ENCODE data around the gene TMEM26. TPM values are rescaled to one million over a fixed set of nuclear protein-coding genes. Genes with fewer than 3 reads are reported as not detected.

Gene TMEM26
- polyA plus RNA-seq, 2 of the 4 experiments (the other 2 are of a cell fraction), result 0.03 to 0.10 TPM

DNA sequence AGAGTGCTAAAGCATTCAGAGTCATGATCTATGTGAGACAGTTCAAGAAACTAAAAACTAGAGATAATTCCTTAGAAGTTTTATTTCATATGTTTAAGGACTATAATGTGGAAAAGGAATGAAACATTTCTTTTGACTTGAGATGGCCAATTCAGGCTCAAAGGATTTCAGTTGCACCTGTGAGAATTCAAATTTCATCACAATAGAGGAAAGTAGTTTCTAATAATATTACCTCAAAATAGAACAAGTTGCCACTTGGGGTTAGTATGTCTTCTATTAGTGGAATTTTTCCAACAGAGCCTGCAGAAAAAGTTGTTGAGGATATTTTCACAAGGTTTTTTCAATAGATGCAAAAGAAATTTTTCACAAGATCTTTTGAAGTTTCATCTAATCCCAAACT lies 37.4 kb downstream of the TMEM26 start (continued):
- TF ChIP-seq E2F6 (IDR thresholded peaks at IDR 0.05; ENCODE audit: borderline replicate concordance, low read depth) (no peak), ZSCAN20 (CRISPR knock-in tag; IDR thresholded peaks at IDR 0.05) (no peak), PHF8 (IDR thresholded peaks at IDR 0.05; ENCODE audit: borderline replicate concordance, low read depth) (no peak), CBX8 (IDR thresholded peaks at IDR 0.05) (no peak), CEBPB (IDR thresholded peaks at IDR 0.05) (no peak), MYC (IDR thresholded peaks at IDR 0.05; ENCODE audit: borderline replicate concordance, low read length) (no peak), HDAC2 (IDR thresholded peaks at IDR 0.05) (no peak), KDM5A (IDR thresholded peaks at IDR 0.05) (no peak)

GRCh38 chr10:61411706-61412105 lies 41.5 kb downstream of the TMEM26 start:
- no peak for ATAC-seq
- no peak for DNase-seq (ENCODE audit: low read depth in 1 of 2, low spot score in 1 of 2)
- WGBS (ENCODE audit: missing lambda C conversion rate), result 65% methylated on average over 2 of the region's 2 CpGs
- no peak for TF ChIP-seq USF2 (IDR thresholded peaks at IDR 0.05)
- no peak for TF ChIP-seq TFCP2L1 (CRISPR knock-in tag; IDR thresholded peaks at IDR 0.05)
- no peak for TF ChIP-seq HMGXB4 (CRISPR knock-in tag; IDR thresholded peaks at IDR 0.05; ENCODE audit: borderline replicate concordance)
- no peak for TF ChIP-seq MAFK (IDR thresholded peaks at IDR 0.05; ENCODE audit: partially characterized antibody)
- TF ChIP-seq CBX8 (IDR thresholded peaks at IDR 0.05), result no peak
- TF ChIP-seq TP53 (CRISPR knock-in tag; IDR thresholded peaks at IDR 0.05), result no peak
- no peak for TF ChIP-seq FOSB (CRISPR knock-in tag; IDR thresholded peaks at IDR 0.05)
- TF ChIP-seq RNF2 (IDR thresholded peaks at IDR 0.05; ENCODE audit: borderline replicate concordance, low read depth), result no peak
- no peak for TF ChIP-seq NPAS2 (CRISPR knock-in tag; IDR thresholded peaks at IDR 0.05; ENCODE audit: borderline replicate concordance)
- TF ChIP-seq, protein P1, sequence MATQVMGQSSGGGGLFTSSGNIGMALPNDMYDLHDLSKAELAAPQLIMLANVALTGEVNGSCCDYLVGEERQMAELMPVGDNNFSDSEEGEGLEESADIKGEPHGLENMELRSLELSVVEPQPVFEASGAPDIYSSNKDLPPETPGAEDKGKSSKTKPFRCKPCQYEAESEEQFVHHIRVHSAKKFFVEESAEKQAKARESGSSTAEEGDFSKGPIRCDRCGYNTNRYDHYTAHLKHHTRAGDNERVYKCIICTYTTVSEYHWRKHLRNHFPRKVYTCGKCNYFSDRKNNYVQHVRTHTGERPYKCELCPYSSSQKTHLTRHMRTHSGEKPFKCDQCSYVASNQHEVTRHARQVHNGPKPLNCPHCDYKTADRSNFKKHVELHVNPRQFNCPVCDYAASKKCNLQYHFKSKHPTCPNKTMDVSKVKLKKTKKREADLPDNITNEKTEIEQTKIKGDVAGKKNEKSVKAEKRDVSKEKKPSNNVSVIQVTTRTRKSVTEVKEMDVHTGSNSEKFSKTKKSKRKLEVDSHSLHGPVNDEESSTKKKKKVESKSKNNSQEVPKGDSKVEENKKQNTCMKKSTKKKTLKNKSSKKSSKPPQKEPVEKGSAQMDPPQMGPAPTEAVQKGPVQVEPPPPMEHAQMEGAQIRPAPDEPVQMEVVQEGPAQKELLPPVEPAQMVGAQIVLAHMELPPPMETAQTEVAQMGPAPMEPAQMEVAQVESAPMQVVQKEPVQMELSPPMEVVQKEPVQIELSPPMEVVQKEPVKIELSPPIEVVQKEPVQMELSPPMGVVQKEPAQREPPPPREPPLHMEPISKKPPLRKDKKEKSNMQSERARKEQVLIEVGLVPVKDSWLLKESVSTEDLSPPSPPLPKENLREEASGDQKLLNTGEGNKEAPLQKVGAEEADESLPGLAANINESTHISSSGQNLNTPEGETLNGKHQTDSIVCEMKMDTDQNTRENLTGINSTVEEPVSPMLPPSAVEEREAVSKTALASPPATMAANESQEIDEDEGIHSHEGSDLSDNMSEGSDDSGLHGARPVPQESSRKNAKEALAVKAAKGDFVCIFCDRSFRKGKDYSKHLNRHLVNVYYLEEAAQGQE (IDR thresholded peaks at IDR 0.05), result no peak
- no peak for TF ChIP-seq JUN (IDR thresholded peaks at IDR 0.05)
- no peak for TF ChIP-seq CHD2 (IDR thresholded peaks at IDR 0.05; ENCODE audit: low read length, partially characterized antibody)
- TF ChIP-seq SREBF2 (IDR thresholded peaks at IDR 0.05), result no peak
- TF ChIP-seq, protein P2, sequence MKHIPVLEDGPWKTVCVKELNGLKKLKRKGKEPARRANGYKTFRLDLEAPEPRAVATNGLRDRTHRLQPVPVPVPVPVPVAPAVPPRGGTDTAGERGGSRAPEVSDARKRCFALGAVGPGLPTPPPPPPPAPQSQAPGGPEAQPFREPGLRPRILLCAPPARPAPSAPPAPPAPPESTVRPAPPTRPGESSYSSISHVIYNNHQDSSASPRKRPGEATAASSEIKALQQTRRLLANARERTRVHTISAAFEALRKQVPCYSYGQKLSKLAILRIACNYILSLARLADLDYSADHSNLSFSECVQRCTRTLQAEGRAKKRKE (CRISPR knock-in tag; IDR thresholded peaks at IDR 0.05; ENCODE audit: low read depth), result no peak
- no peak for TF ChIP-seq EP300 (IDR thresholded peaks at IDR 0.05)
- ChIA-PET POLR2A (no interaction called here), CTCF (no interaction called here)
- H3K9me3 ChIP-seq, result no peaks in the 10 kb centered on the region
- H3K27ac ChIP-seq, result no peak overlapping the region
- H3K4me3 ChIP-seq, result no peak overlapping the region
- FAIRE-seq, result no peak
- no peak overlapping the region for H3K4me2 ChIP-seq
- no peaks in the 10 kb centered on the region for H3K4me1 ChIP-seq
